A673 (cell line): ENCODE results near the gene CALHM2.

ENCODE experiments used
- CTCF ChIP-seq: fragments of 300-800, 200-600 bp; sonication (generic); conservative IDR thresholded peaks from 2 replicates; pipeline ENCODE4 v1.5.1; 2017; ENCODE audit warnings: low read depth, mild to moderate bottlenecking, antibody characterized with exemption, low read length, moderate library complexity, mixed read lengths
- EZH2 ChIP-seq: fragments of 200-600 bp; sonication (generic); IDR thresholded peaks from 2 replicates; pipeline ENCODE4 v1.6.1; 2017; ENCODE audit warnings: borderline replicate concordance, low read depth, mild to moderate bottlenecking, mixed read lengths, antibody characterized with exemption, low read length; ENCODE audit not compliant: poor library complexity, severe bottlenecking

GRCh38 chr10:103491729-103492364 lies 39.7 kb upstream of the CALHM2 start:
- TF ChIP-seq EZH2 (no peak), CTCF (no peak)
